PFSK-1 (cell line): ENCODE data around the gene NEDD4L.

Experiments
- FOXP2 ChIP-seq: optimal IDR thresholded peaks from 2 replicates; pipeline ENCODE3; 2011; ENCODE audit warnings: borderline replicate concordance, control low read depth, inconsistent platforms; ENCODE audit not compliant: insufficient read depth; ENCODE audit errors: extremely low read length, extremely low read depth
- POLR2AphosphoS5 ChIP-seq: IDR thresholded peaks from 2 replicates; pipeline ENCODE4 v1.6.1; 2012; ENCODE audit warnings: low read depth, mild to moderate bottlenecking, control low read depth, low read length, moderate library complexity
- REST ChIP-seq, 2 experiments: IDR thresholded peaks; 2 replicates each; pipeline versions ENCODE4 v1.6.1 to v1.8.0; 2011 to 2012; ENCODE audit warnings: low read depth in 2 of 2, low read length in 2 of 2, control low read depth in 1 of 2, inconsistent platforms in 1 of 2, mild to moderate bottlenecking in 1 of 2, moderate library complexity in 1 of 2; ENCODE audit not compliant: insufficient read depth in 1 of 2
- SIN3A ChIP-seq: IDR thresholded peaks from 2 replicates; pipeline ENCODE4 v1.6.1; 2012; ENCODE audit warnings: mild to moderate bottlenecking, low read length, moderate library complexity, borderline replicate concordance; ENCODE audit not compliant: insufficient read depth
- TAF1 ChIP-seq: IDR thresholded peaks from 2 replicates; pipeline ENCODE4 v1.6.1; 2012; ENCODE audit warnings: low read length, control low read depth, borderline replicate concordance; ENCODE audit not compliant: insufficient read depth

GRCh38 chr18:58279504-58280175 lies 235.6 kb downstream of the NEDD4L start:
- TF ChIP-seq TAF1 (no peak), POLR2AphosphoS5 (no peak), REST (IDR thresholded peaks at IDR 0.05; ENCODE audit: insufficient read depth in 1 of 2, low read depth in 2 of 2, low read length in 2 of 2) (no peak), SIN3A (no peak), FOXP2 (no peak)
